Mesodermal cell (in vitro differentiated cells): ENCODE measurements around the gene NR4A1.

ENCODE experiments used
- H3K27ac ChIP-seq: 2 replicates; pipeline ENCODE4 v1.7.0; 2013; ENCODE audit warnings: mild to moderate bottlenecking, low read depth, low read length, moderate library complexity; ENCODE audit not compliant: severe bottlenecking
- H3K36me3 ChIP-seq: 2 replicates; pipeline ENCODE4 v1.7.1; 2013; ENCODE audit warnings: mild to moderate bottlenecking, low read length, moderate library complexity; ENCODE audit not compliant: control insufficient read depth, insufficient read depth
- H3K4me1 ChIP-seq: one replicate; pipeline ENCODE4 v1.7.1; 2013; ENCODE audit warnings: mild to moderate bottlenecking, low read length; ENCODE audit not compliant: insufficient read depth, control insufficient read depth, poor library complexity, severe bottlenecking
- H3K4me3 ChIP-seq: 2 replicates; pipeline ENCODE4 v1.7.0; 2013; ENCODE audit warnings: low read length, control low read depth, mild to moderate bottlenecking; ENCODE audit not compliant: insufficient read depth, poor library complexity, severe bottlenecking; ENCODE audit errors: extremely low read depth
- H3K9me3 ChIP-seq: 2 replicates; pipeline ENCODE4 v1.7.1; 2013; ENCODE audit warnings: mild to moderate bottlenecking, low read length, moderate library complexity; ENCODE audit not compliant: control insufficient read depth
- WGBS, 2 experiments: methylation state at CpG; one replicate each; pipeline ENCODE4 v1.1.5; 2013; ENCODE audit warnings: missing lambda C conversion rate in 2 of 2; ENCODE audit not compliant: insufficient coverage in 2 of 2; 5-methylcytosine and 5-hydroxymethylcytosine counted together

NR4A1 gene

GRCh38 chr12:52009081-52009751, 42.0 kb upstream of the NR4A1 start:
- WGBS, 2 experiments, result 91 to 93% methylated on average over 6 to 7 of the region's 10 CpGs
- H3K27ac ChIP-seq, result peak overlapping the region; percentile 66
- H3K4me3 ChIP-seq, result no peak overlapping the region

DNA sequence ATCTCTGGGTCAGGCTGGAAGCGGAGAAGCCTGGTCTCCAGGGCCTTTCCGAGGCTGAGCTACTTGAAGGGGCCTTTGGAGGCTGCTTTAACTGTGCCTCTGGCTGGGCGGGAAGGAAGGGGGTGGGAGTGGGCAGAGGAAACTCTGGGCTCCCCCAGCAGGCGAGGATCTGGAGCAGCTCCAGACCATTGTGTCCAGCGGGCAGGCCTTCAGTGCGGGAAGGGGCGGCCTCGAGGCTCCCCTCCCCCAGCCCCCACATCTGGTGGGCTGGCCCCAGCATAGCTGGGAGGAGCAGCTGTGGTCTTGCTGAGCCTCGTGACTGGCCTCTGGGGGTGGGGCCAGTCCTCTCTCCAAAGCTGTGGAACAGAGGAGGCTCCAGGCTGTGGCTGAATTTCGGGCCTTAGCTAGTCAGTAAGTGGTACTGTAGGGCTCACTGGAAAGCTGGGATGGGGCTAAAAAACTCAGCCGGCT, 41.1 kb upstream of the NR4A1 start:
- Histone ChIP-seq H3K4me3 (peak overlapping the region; percentile 14), H3K36me3 (peaks cover 48% of the 10 kb centered on the region), H3K4me1 (peaks cover 30% of the 10 kb centered on the region), H3K9me3 (no peaks in the 10 kb centered on the region), H3K27ac (peak overlapping the region; percentile 83)
- WGBS, 2 experiments, result 14 to 24% methylated on average over 5 to 8 of the region's 11 CpGs

More at GRCh38 chr12:52009081-52009751, 42.0 kb upstream of the NR4A1 start:
- no peaks in the 10 kb centered on the region for H3K9me3 ChIP-seq
- peaks cover 42% of the 10 kb centered on the region for H3K36me3 ChIP-seq
- H3K4me1 ChIP-seq, result peaks cover 32% of the 10 kb centered on the region

DNA sequence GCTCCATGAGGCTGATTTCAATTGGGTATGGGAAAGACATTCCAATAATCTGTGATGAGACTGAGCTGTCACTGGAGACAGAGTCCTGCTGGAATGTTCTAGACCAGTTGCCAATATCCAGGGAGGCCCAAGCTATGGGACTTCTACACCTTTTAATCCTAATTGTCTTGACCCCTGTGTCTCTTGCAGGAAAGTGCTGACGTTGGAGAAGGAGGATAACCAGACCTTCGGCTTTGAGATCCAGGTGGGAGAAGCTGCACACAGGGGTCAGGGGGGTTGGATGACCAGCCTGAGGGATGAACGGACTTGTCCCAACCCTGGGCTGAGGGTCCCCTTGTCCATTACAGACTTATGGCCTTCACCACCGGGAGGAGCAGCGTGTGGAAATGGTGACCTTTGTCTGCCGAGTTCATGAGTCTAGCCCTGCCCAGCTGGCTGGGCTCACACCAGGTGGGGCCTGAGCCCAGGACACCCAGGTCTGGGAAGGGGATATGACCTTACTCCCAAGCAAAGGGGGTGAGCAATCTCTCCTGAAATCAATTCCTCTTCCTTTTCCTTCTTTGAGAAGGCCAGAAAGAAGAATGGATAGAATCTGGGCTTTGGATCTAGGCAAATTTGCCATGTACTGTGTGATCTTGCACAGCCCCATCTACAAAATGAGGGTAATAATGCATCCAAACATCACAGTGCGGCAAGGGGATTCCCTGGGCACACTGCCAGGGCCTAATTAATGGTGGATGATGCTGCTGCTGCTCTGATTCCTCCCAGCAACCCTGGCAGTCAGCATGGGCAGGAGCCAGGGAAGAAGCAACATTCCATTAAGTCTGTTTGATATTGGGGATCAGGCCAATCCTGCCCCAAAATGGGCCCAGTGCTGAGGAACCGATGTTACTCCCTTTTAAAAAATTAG, 40.3 kb upstream of the NR4A1 start:
- H3K36me3 ChIP-seq, result peaks cover 55% of the 10 kb centered on the region
- peak overlapping the region; percentile 83 for H3K27ac ChIP-seq
- WGBS, 2 experiments, result 90 to 93% methylated on average over 7 to 8 of the region's 8 CpGs
- H3K9me3 ChIP-seq, result no peaks in the 10 kb centered on the region
- peaks cover 36% of the 10 kb centered on the region for H3K4me1 ChIP-seq
- no peak overlapping the region for H3K4me3 ChIP-seq

DNA sequence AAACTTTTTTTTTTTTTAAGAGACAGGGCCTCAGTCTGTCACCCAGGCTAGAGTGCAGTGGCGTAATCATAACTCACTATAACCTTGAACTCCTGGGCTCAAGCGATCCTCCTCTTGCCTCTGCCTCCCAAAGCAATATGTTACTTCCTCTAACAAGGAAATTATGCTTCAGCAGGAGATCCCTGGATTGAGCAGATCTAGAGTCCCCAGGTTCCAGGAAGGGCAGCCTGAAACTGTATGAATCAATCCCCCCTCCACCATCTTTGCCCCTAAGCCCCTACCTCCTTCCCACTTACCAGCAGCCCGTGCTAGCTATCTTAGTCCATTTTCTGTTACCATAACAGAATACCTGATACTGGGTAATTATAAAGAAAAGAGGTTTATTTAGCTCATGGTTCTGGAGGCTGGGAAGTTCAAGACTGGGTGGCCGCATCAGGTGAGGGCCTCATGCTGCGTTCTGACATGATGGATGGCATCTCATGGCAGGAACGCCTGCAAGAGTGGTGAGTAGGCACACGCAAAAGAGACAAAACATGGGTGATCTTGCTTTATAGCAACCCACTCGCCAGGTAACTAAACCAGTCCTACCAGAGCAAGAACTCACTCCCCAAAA, 39.5 kb upstream of the NR4A1 start:
- H3K27ac ChIP-seq, result no peak overlapping the region
- no peaks in the 10 kb centered on the region for H3K9me3 ChIP-seq
- H3K36me3 ChIP-seq, result peaks cover 55% of the 10 kb centered on the region
- peaks cover 36% of the 10 kb centered on the region for H3K4me1 ChIP-seq
- H3K4me3 ChIP-seq, result no peak overlapping the region
- WGBS, 2 experiments, result 98 to 100% methylated on average over 6 to 7 of the region's 8 CpGs

GRCh38 chr12:52013626-52014310, 37.5 kb upstream of the NR4A1 start:
- Histone ChIP-seq H3K4me1 (peaks cover 35% of the 10 kb centered on the region), H3K27ac (no peak overlapping the region), H3K4me3 (no peak overlapping the region), H3K9me3 (no peaks in the 10 kb centered on the region), H3K36me3 (peaks cover 54% of the 10 kb centered on the region)
- WGBS, 2 experiments, result 94 to 95% methylated on average over 12 to 14 of the region's 16 CpGs

DNA sequence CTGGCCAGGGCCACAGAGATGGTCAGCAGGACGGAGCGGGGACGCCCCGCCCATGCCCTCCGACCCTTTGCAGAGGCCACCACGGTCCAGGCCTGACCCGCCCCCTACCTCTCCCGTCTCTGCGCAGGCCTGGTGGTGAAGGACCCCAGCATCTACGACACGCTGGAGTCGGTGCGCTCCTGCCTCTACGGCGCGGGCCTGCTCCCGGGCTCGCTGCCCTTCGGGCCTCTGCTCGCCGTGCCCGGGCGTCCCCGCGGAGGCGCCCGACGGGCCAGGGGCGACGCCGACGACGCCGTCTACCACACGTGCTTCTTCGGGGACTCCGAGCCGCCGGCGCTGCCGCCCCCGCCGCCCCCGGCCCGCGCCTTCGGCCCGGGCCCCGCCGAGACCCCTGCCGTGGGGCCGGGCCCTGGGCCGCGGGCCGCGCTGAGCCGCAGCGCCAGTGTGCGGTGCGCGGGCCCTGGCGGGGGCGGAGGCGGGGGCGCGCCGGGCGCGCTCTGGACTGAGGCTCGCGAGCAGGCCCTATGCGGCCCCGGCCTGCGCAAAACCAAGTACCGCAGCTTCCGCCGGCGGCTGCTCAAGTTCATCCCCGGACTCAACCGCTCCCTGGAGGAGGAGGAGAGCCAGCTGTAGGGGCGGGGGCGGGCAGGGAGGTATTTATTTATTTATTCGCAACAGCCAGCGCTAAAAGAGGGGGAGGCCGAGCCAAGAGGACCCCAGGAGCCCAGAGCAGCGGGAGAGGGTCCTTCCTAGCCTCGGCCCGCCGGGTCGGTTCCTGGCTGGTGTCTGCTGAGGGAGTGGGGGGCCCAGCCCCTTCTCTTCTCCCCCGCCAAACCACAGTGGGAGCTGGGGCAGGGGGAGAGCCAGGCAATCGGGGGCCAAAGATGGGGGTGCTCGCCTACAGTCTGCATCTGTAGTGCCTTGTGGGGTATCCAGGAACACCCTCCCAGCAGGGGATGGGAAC, 36.4 kb upstream of the NR4A1 start:
- Histone ChIP-seq H3K27ac (no peak overlapping the region), H3K36me3 (peaks cover 50% of the 10 kb centered on the region), H3K4me1 (peaks cover 24% of the 10 kb centered on the region), H3K4me3 (no peak overlapping the region), H3K9me3 (no peaks in the 10 kb centered on the region)
- 62 to 65% methylated on average over 47 to 79 of the region's 93 CpGs for WGBS, 2 experiments

DNA sequence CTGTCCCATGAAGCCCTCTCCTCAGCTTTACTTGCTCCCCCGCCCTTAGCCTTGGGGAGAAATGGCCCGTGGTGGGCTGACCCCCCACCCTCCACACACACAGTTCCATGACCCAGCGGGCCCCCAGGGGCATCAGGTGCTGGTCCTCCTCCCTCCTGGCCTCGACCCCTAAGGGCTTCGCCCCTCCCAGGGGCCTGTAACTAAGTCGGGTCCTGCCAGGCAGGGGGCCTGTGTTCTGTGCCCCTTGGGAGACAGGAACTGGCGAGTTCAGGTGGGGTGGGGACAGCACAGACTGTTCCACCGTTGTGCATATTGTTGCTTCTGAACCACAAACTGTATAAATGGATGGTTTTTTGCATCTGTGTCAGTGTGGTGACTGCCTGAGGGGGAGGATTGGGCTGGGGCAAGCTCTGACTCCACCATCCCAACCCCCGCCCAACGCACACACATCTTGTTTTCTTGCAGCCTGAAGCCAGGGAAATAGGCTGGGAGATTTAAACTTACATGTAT, 35.7 kb upstream of the NR4A1 start:
- 78 to 84% methylated on average over 5 to 6 of the region's 10 CpGs for WGBS, 2 experiments
- Histone ChIP-seq H3K36me3 (peaks cover 49% of the 10 kb centered on the region), H3K27ac (no peak overlapping the region), H3K4me3 (no peak overlapping the region), H3K9me3 (no peaks in the 10 kb centered on the region), H3K4me1 (peaks cover 17% of the 10 kb centered on the region)

GRCh38 chr12:52018433-52019112, 32.7 kb upstream of the NR4A1 start:
- Histone ChIP-seq H3K9me3 (no peaks in the 10 kb centered on the region), H3K4me1 (peaks cover 13% of the 10 kb centered on the region), H3K27ac (no peak overlapping the region), H3K4me3 (no peak overlapping the region), H3K36me3 (peaks cover 19% of the 10 kb centered on the region)
- WGBS, 2 experiments, result 55 to 88% methylated on average over 2 to 4 of the region's 4 CpGs

- WGBS, 2 experiments, result 80 to 88% methylated on average over 5 to 12 of the region's 13 CpGs
- H3K36me3 ChIP-seq, result peaks cover 13% of the 10 kb centered on the region
- no peak overlapping the region for H3K27ac ChIP-seq
- H3K4me1 ChIP-seq, result peaks cover 16% of the 10 kb centered on the region
- no peak overlapping the region for H3K4me3 ChIP-seq
- H3K9me3 ChIP-seq, result no peaks in the 10 kb centered on the region
Observed at GRCh38 chr12:52019113-52019770, 32.0 kb upstream of the NR4A1 start.
